Breast epithelium (tissue), 3 donors: Measurements from ENCODE around the gene VSIG4.

Experiments
- CTCF ChIP-seq, 3 donors: fragments of 450-650 bp; IDR thresholded peaks; one replicate each; pipeline ENCODE4 v1.5.1; 2016 to 2017; ENCODE audit warnings: antibody characterized with exemption in 3 of 3, mild to moderate bottlenecking in 3 of 3, moderate library complexity in 3 of 3
- POLR2A ChIP-seq: fragments of 450-650 bp; IDR thresholded peaks from one replicate; pipeline ENCODE4 v1.6.1; 2016; ENCODE audit warnings: antibody characterized with exemption, mild to moderate bottlenecking, moderate library complexity
- POLR2AphosphoS5 ChIP-seq, 3 donors: sonication (generic); formaldehyde crosslinking; IDR thresholded peaks; one replicate each; pipeline ENCODE4 v1.6.1; 2017; ENCODE audit warnings: antibody characterized with exemption in 3 of 3

DNA sequence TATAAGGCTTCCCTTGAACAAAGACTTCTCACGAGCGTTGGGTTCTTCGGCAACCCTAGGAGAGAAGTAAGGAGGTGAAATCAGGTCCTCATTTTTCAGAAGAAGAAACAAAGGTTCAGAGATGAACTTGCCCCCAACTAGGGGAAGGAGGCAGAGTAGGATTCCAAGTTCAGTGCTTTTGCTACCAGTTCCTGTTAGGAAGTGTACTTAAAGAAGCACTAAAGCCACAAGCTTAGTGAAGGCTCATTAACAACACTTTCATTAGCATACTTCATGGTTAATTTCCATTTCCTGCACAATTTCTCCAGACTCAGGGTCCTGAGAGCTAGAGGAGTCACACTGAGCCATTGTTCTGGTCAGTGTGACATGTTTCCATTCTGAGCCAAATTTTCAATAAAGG, 52.1 kb downstream of the VSIG4 start:
- no peak for TF ChIP-seq POLR2A
- no peak for TF ChIP-seq CTCF (IDR thresholded peaks at IDR 0.05)
- TF ChIP-seq POLR2AphosphoS5 (IDR thresholded peaks at IDR 0.05): no peak
